NCI-H446 (cell line): ENCODE results near the gene ZAR1L.

ENCODE experiments used
- DNase-seq, 2 experiments: peaks; one replicate each; lab custom pipeline; 2025; lab: John Stamatoyannopoulos, UW

Gene ZAR1L

GRCh38 chr13:32300920-32301319, 14.2 kb downstream of the ZAR1L start:
- no peak for DNase-seq

- DNase-seq: no peak
These were observed 14.8 kb downstream of the ZAR1L start for GRCh38 chr13:32300406-32300805.

GRCh38 chr13:32299893-32300292, 15.3 kb downstream of the ZAR1L start:
- no peak for DNase-seq

- no peak for DNase-seq
These were observed 16.5 kb downstream of the ZAR1L start for GRCh38 chr13:32298695-32299094.

- DNase-seq: no peak
These were observed 18.0 kb downstream of the ZAR1L start for GRCh38 chr13:32297206-32297605.

GRCh38 chr13:32285633-32285965, 29.6 kb downstream of the ZAR1L start:
- no peak for DNase-seq

GRCh38 chr13:32284927-32285632, 30.1 kb downstream of the ZAR1L start:
- DNase-seq: peak in 1 of 2 experiments; percentile 6

GRCh38 chr13:32282096-32282711, 33.0 kb downstream of the ZAR1L start:
- DNase-seq: no peak

- no peak for DNase-seq
These were observed 34.1 kb downstream of the ZAR1L start for GRCh38 chr13:32281096-32281495.

- no peak for DNase-seq
These were observed 36.7 kb downstream of the ZAR1L start for GRCh38 chr13:32278426-32278825.

GRCh38 chr13:32277839-32278238, 37.3 kb downstream of the ZAR1L start:
- DNase-seq: no peak

GRCh38 chr13:32272021-32272683, 43.0 kb downstream of the ZAR1L start:
- DNase-seq: no peak

- DNase-seq: peak in 1 of 2 experiments; percentile 15
These were observed 47.2 kb downstream of the ZAR1L start for GRCh38 chr13:32267836-32268439.

- no peak for DNase-seq
These were observed 49.0 kb downstream of the ZAR1L start for GRCh38 chr13:32266130-32266529.

- no peak for DNase-seq
These were observed 49.4 kb downstream of the ZAR1L start for GRCh38 chr13:32265726-32266125.

- no peak for DNase-seq
These were observed 50.8 kb downstream of the ZAR1L start for GRCh38 chr13:32264407-32264806.

- peak in 1 of 2 experiments; percentile 21 for DNase-seq
These were observed 52.5 kb downstream of the ZAR1L start for GRCh38 chr13:32262619-32263018.

GRCh38 chr13:32262165-32262564, 53.0 kb downstream of the ZAR1L start:
- DNase-seq: peak in 1 of 2 experiments; percentile 15

- DNase-seq: peak; percentile 81 to 93
These were observed 53.6 kb downstream of the ZAR1L start for GRCh38 chr13:32261567-32261966.

- DNase-seq: no peak
These were observed 56.0 kb downstream of the ZAR1L start for GRCh38 chr13:32259116-32259515.

- no peak for DNase-seq
These were observed 57.5 kb downstream of the ZAR1L start for GRCh38 chr13:32257649-32258048.

GRCh38 chr13:32256243-32256642, 58.9 kb downstream of the ZAR1L start:
- no peak for DNase-seq

GRCh38 chr13:32255724-32256109, 59.4 kb downstream of the ZAR1L start:
- no peak for DNase-seq
